ENCODE measurements around the gene LRRC56. TPM values are rescaled to one million over a fixed set of nuclear protein-coding genes. Genes with fewer than 3 reads are reported as not detected.

LRRC56 gene
- total and polyA plus RNA-seq, 2 experiments from 2014 or later = 0.73 to 0.87 TPM

GRCh38 chr11:488062-488461 lies 49.3 kb upstream of the LRRC56 start (continued):
- TF ChIP-seq ZNF462 (CRISPR knock-in tag; IDR thresholded peaks at IDR 0.05) = no peak
- TF ChIP-seq NANOG (IDR thresholded peaks at IDR 0.05; ENCODE audit: borderline replicate concordance) = no peak
- TF ChIP-seq JUNB (IDR thresholded peaks at IDR 0.05; ENCODE audit: unreplicated experiment) = no peak
- no peak for TF ChIP-seq EZH2phosphoT487 (IDR thresholded peaks at IDR 0.05; ENCODE audit: unreplicated experiment)
- TF ChIP-seq ETS1 (IDR thresholded peaks at IDR 0.05) = no peak
- no peak for TF ChIP-seq ZNF331 (CRISPR knock-in tag; IDR thresholded peaks at IDR 0.05; ENCODE audit: low read depth)
- no peak for TF ChIP-seq EZH2 (IDR thresholded peaks at IDR 0.05; ENCODE audit: low read depth, unreplicated experiment)

GRCh38 chr11:488579-488978 lies 48.7 kb upstream of the LRRC56 start:
- Histone ChIP-seq H3K4me1 (ENCODE audit: insufficient read depth) (no peaks in the 10 kb centered on the region), H4K20me1 (replicated peaks; ENCODE audit: insufficient read depth) (no peaks in the 10 kb centered on the region), H2AFZ (no peak overlapping the region), H3K27me3 (ENCODE audit: insufficient read depth) (no peaks in the 10 kb centered on the region), H3K79me2 (replicated peaks; ENCODE audit: insufficient read depth) (peaks cover 8% of the 10 kb centered on the region), H3K9me2 (ENCODE audit: insufficient read depth) (no peaks in the 10 kb centered on the region), H3F3A (replicated peaks; ENCODE audit: low read depth) (no peaks in the 10 kb centered on the region; the same call in 1 of the 2 replicates), H3K4me2 (no peak overlapping the region), H3K4me3 (no peak overlapping the region), H3K36me3 (ENCODE audit: insufficient read depth) (no peaks in the 10 kb centered on the region), H3K27ac (ENCODE audit: low read depth) (no peak overlapping the region)
- Mint-ChIP-seq H3K9me3 (no peaks in the 10 kb centered on the region), H3K4me3 (no peak overlapping the region), H3K4me1 (no peaks in the 10 kb centered on the region), H3K27ac (no peak overlapping the region), H3K36me3 (ENCODE audit: low read depth) (peaks cover 11% of the 10 kb centered on the region), H3K27me3 (ENCODE audit: insufficient read depth, low read depth, poor library complexity) (peaks cover 9% of the 10 kb centered on the region)
- ATAC-seq = no peak
- TF ChIP-seq CTCF (conservative IDR thresholded peaks at IDR 0.05; ENCODE audit: low read depth in 2 of 2) = no peak
- no peak for TF ChIP-seq REST (IDR thresholded peaks at IDR 0.05; ENCODE audit: unreplicated experiment)
- no peak for TF ChIP-seq NANOG (IDR thresholded peaks at IDR 0.05; ENCODE audit: borderline replicate concordance)
- TF ChIP-seq JUNB (IDR thresholded peaks at IDR 0.05; ENCODE audit: unreplicated experiment) = no peak
- DNase-seq (ENCODE audit: low spot score) = no peak

Data from GM23338 (cell line).